GM10847 (cell line): ENCODE measurements around the gene KAZALD1.

Experiments
- POLR2A ChIP-seq: IDR thresholded peaks from 2 replicates; pipeline ENCODE4 v1.6.1; 2011; ENCODE audit not compliant: insufficient read length; ENCODE audit errors: extremely low read depth

The KAZALD1 gene

GRCh38 chr10:101067356-101068083 is 5.7 kb downstream of the KAZALD1 start:
- TF ChIP-seq POLR2A, result no peak

GRCh38 chr10:101069441-101069840 is 7.7 kb downstream of the KAZALD1 start:
- no peak for TF ChIP-seq POLR2A

GRCh38 chr10:101070098-101070497 is 8.3 kb downstream of the KAZALD1 start:
- TF ChIP-seq POLR2A, result no peak

GRCh38 chr10:101071267-101071884 is 9.6 kb downstream of the KAZALD1 start:
- no peak for TF ChIP-seq POLR2A

- TF ChIP-seq POLR2A, result no peak
These were observed 10.2 kb downstream of the KAZALD1 start for GRCh38 chr10:101071885-101072433.

- TF ChIP-seq POLR2A, result no peak
These were observed 11.1 kb downstream of the KAZALD1 start for GRCh38 chr10:101072923-101073322.

GRCh38 chr10:101073631-101074030 is 11.8 kb downstream of the KAZALD1 start:
- no peak for TF ChIP-seq POLR2A

GRCh38 chr10:101075775-101076174 is 14.0 kb downstream of the KAZALD1 start:
- TF ChIP-seq POLR2A, result no peak

GRCh38 chr10:101076630-101077029 is 14.8 kb downstream of the KAZALD1 start:
- TF ChIP-seq POLR2A, result no peak

GRCh38 chr10:101079874-101080273 is 18.1 kb downstream of the KAZALD1 start:
- TF ChIP-seq POLR2A, result no peak

- TF ChIP-seq POLR2A, result no peak
These were observed 19.4 kb downstream of the KAZALD1 start for GRCh38 chr10:101080933-101081931.

- no peak for TF ChIP-seq POLR2A
These were observed 24.1 kb downstream of the KAZALD1 start for GRCh38 chr10:101085846-101086245.

GRCh38 chr10:101087376-101087775 is 25.6 kb downstream of the KAZALD1 start:
- TF ChIP-seq POLR2A, result no peak

- TF ChIP-seq POLR2A, result no peak
These were observed 26.2 kb downstream of the KAZALD1 start for GRCh38 chr10:101087965-101088364.
